ENCODE results near the gene BPIFB2.

Gene BPIFB2, protein sequence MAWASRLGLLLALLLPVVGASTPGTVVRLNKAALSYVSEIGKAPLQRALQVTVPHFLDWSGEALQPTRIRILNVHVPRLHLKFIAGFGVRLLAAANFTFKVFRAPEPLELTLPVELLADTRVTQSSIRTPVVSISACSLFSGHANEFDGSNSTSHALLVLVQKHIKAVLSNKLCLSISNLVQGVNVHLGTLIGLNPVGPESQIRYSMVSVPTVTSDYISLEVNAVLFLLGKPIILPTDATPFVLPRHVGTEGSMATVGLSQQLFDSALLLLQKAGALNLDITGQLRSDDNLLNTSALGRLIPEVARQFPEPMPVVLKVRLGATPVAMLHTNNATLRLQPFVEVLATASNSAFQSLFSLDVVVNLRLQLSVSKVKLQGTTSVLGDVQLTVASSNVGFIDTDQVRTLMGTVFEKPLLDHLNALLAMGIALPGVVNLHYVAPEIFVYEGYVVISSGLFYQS

DNA sequence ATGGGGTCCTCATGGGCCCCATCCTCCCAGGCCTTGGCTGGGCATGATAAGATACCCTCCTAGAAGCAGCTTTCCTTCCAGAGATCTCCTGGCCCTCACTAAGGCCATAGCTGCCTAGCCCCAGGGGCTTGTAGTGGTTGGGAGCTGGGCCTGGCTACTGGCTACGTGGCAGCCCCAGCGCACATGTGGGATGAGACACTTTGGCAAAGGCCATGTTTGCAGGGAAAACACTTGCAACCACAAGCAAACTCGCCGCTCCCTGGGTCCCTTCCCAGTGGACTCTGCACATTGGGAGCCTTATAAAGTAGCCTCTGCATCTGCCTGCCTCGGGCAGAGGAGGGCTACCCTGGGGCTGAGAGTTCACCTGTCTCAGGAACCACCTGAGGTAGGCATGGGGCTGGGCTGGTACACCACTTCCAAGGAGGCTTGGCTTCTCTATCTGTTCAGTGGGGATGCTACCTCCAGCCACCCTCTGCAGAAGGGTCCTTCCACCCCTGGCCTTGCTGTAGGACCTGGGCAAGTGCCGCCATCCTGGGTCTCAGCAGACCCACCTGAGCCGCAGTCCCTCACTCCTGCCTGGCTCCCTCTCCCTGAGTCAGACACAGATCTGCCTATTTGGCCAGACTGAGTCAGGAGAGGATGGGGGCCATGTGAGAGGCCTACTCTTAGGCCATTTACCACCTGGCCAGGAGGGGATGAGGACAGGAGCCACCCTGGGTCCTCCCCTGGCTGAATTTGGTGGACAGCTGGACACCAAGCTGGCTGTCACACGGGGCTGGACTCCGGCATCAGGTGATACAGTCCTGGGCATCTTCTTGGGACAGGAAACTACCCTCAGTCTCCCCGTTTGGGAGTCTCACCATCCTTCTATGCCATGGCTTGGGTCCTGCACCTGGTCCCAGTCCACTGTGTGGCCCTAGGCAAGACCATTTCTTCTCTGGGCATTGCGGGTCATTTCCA, at the start of gene BPIFB2:
Gene BPIFB2 (plus strand): TSS at position 329 of the 960 bp plus-strand sequence. CDS start 871 bp downstream, outside the sequence.
- TF ChIP-seq, protein P1, sequence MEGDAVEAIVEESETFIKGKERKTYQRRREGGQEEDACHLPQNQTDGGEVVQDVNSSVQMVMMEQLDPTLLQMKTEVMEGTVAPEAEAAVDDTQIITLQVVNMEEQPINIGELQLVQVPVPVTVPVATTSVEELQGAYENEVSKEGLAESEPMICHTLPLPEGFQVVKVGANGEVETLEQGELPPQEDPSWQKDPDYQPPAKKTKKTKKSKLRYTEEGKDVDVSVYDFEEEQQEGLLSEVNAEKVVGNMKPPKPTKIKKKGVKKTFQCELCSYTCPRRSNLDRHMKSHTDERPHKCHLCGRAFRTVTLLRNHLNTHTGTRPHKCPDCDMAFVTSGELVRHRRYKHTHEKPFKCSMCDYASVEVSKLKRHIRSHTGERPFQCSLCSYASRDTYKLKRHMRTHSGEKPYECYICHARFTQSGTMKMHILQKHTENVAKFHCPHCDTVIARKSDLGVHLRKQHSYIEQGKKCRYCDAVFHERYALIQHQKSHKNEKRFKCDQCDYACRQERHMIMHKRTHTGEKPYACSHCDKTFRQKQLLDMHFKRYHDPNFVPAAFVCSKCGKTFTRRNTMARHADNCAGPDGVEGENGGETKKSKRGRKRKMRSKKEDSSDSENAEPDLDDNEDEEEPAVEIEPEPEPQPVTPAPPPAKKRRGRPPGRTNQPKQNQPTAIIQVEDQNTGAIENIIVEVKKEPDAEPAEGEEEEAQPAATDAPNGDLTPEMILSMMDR (conservative IDR thresholded peaks at IDR 0.05; ENCODE audit: low read depth, low read length): no peak
- Histone ChIP-seq H3K27me3 (ENCODE audit: insufficient read depth, low read depth) (peaks cover 27% of the 10 kb centered on the region), H3K36me3 (ENCODE audit: insufficient read depth) (no peaks in the 10 kb centered on the region), H4K20me1 (ENCODE audit: insufficient read depth) (no peaks in the 10 kb centered on the region), H2AFZ (ENCODE audit: low read depth) (no peak within 1 kb of the TSS), H3K79me2 (ENCODE audit: insufficient read depth, low read depth) (no peaks in the 10 kb centered on the region), H3K4me2 (no peak within 1 kb of the TSS), H3K27ac (no peak within 1 kb of the TSS), H3K4me3 (IDR thresholded peaks at IDR 0.05; ENCODE audit: insufficient read depth, low read depth, low read length) (no peak within 1 kb of the TSS), H3K4me1 (ENCODE audit: low read depth, poor library complexity, severe bottlenecking) (no peaks in the 10 kb centered on the region), H3K9ac (no peak within 1 kb of the TSS)

DNA sequence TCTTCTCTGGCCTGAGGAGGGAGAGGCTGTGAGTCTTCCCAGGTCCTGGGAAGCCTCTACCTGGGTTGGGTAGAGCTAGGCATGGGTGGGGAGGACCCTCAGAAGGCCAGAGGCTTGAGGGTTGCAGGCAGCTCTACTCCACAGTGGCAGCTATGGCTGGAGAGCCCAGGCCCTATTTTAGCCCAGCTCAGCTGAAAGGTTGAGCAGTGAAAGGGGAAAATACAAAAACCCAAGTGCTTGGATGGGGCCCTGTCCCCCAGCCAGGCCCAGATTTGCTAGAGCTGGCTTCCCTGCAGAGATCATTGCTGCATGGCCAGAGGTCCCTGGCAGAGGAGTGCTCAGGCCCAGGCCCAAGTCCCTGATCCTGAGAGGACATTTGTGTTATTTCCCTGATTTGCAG, 48.9 kb upstream of the BPIFB2 start:
- no peak overlapping the region for H3K4me2 ChIP-seq
- H3K4me1 ChIP-seq (ENCODE audit: low read depth, poor library complexity, severe bottlenecking): no peaks in the 10 kb centered on the region
- H3K27me3 ChIP-seq (ENCODE audit: insufficient read depth, low read depth): no peaks in the 10 kb centered on the region
- H4K20me1 ChIP-seq (ENCODE audit: insufficient read depth): no peaks in the 10 kb centered on the region
- H3K4me3 ChIP-seq (IDR thresholded peaks at IDR 0.05; ENCODE audit: insufficient read depth, low read depth, low read length): no peak overlapping the region
- H3K27ac ChIP-seq: no peak overlapping the region
- H2AFZ ChIP-seq (ENCODE audit: low read depth): no peak overlapping the region
- no peak overlapping the region for H3K9ac ChIP-seq
- no peaks in the 10 kb centered on the region for H3K36me3 ChIP-seq (ENCODE audit: insufficient read depth)
- H3K79me2 ChIP-seq (ENCODE audit: insufficient read depth, low read depth): no peaks in the 10 kb centered on the region
- TF ChIP-seq, protein P1 (conservative IDR thresholded peaks at IDR 0.05; ENCODE audit: low read depth, low read length): no peak

DNA sequence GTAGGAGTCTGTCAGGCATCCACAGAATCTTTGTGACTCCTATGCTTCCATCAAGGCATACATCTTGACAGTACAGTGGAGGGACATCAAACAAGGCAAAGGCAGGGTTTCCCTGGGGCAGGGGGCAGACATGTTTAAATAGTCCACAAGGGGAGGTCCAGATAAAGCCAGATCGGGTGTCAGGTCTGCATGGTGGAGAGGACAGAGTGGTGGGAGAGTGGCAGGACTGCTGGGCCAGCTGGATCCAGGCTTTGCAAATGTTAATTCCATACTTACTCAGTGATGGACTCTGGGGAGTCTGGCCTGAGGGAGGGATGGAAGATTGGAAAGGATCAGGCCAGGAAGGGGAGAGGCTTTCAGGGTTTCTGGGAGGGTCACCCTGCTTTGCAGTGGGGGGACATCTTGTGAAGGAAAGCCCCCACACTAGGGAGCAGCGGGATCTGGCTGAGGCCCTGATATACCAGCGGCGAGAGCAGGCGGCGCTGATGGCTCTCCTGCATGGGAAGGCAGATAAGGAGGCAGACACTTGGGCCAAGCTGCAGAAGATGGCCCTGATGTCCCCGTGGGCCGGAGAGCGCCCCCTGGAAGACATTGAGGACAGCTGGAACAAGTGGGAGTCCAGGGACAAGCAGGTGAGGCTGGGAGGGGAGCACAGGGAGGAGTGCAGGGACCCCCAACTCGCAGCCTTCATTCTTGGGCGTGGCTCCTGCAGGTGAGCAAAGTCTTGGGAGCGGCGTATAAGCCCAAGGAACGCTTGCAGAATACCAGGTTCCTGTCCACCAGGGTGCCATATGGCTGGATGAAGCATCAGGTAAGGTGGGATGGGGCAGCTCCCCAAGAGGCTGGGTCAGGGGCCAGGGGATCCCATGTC, 47.9 kb upstream of the BPIFB2 start:
- no peaks in the 10 kb centered on the region for H3K27me3 ChIP-seq (ENCODE audit: insufficient read depth, low read depth)
- TF ChIP-seq, protein P1 (conservative IDR thresholded peaks at IDR 0.05; ENCODE audit: low read depth, low read length): no peak
- no peaks in the 10 kb centered on the region for H3K79me2 ChIP-seq (ENCODE audit: insufficient read depth, low read depth)
- no peak overlapping the region for H3K4me2 ChIP-seq
- H3K27ac ChIP-seq: no peak overlapping the region
- no peak overlapping the region for H3K4me3 ChIP-seq (IDR thresholded peaks at IDR 0.05; ENCODE audit: insufficient read depth, low read depth, low read length)
- H3K36me3 ChIP-seq (ENCODE audit: insufficient read depth): no peaks in the 10 kb centered on the region
- no peaks in the 10 kb centered on the region for H4K20me1 ChIP-seq (ENCODE audit: insufficient read depth)
- no peak overlapping the region for H3K9ac ChIP-seq
- no peak overlapping the region for H2AFZ ChIP-seq (ENCODE audit: low read depth)
- H3K4me1 ChIP-seq (ENCODE audit: low read depth, poor library complexity, severe bottlenecking): no peaks in the 10 kb centered on the region

DNA sequence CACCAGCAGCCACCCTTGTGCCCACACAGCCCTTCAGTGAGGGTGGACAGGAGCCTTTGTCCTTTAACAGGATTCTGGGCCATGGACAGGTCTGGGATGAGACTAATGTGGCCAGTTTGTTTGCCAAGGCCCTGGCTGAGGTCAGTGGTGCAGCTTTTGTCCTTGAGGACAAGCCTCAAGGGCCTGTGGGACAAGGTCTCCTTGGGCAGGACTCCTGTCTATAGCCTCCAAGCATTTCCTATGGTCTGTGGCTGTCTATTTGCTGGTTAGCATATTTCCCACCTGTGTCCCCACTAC, 47.3 kb upstream of the BPIFB2 start:
- Histone ChIP-seq H3K4me3 (IDR thresholded peaks at IDR 0.05; ENCODE audit: insufficient read depth, low read depth, low read length) (no peak overlapping the region), H3K9ac (no peak overlapping the region), H3K4me2 (no peak overlapping the region), H3K79me2 (ENCODE audit: insufficient read depth, low read depth) (no peaks in the 10 kb centered on the region), H2AFZ (ENCODE audit: low read depth) (no peak overlapping the region), H3K27me3 (ENCODE audit: insufficient read depth, low read depth) (no peaks in the 10 kb centered on the region), H3K27ac (no peak overlapping the region), H3K36me3 (ENCODE audit: insufficient read depth) (no peaks in the 10 kb centered on the region), H4K20me1 (ENCODE audit: insufficient read depth) (no peaks in the 10 kb centered on the region), H3K4me1 (ENCODE audit: low read depth, poor library complexity, severe bottlenecking) (no peaks in the 10 kb centered on the region)
- TF ChIP-seq, protein P1 (conservative IDR thresholded peaks at IDR 0.05; ENCODE audit: low read depth, low read length): no peak

Data from KMS-11 (cell line).